IMR-90 (cell line): ENCODE measurements around the gene EPHB1. TPM values are rescaled to one million over a fixed set of nuclear protein-coding genes. Genes with fewer than 3 reads are reported as not detected.

ENCODE experiments used
- ATAC-seq: fragments of 200-7000 bp; cut with Tn5 transposase; 2 replicates; pipeline ENCODE4 v1.9.1; 2020; ENCODE audit warnings: low read depth, mild to moderate bottlenecking, moderate library complexity
- BruUV-seq: library from RNA; stranded (reverse); fragments of 400-500 nt; replicated peaks from 2 replicates; lab custom pipeline; 2021; lab: Mats Ljungman, UMichigan
- CTCF ChIA-PET: fragments of 300-600 bp; formaldehyde crosslinking; extraction: SDS; loops from one replicate; lab custom pipeline; 2021; ENCODE audit warnings: antibody characterized with exemption; lab: Yijun Ruan, JAX
- POLR2A ChIA-PET: fragments of 300-600 bp; sonication (Branson Sonifier 250); formaldehyde crosslinking; loops from one replicate; lab custom pipeline; 2022; ENCODE audit warnings: antibody characterized with exemption; ENCODE audit not compliant: unreplicated experiment; lab: Charles Lee
- DNase-seq: peaks from one replicate; pipeline ENCODE4 v3.0.0; 2013
- H2AFZ ChIP-seq: replicated peaks from 2 replicates; pipeline ENCODE3; 2013; ENCODE audit warnings: low read length, mild to moderate bottlenecking; ENCODE audit not compliant: poor library complexity
- H2AK5ac ChIP-seq: 2 replicates; pipeline ENCODE4 v1.6.1; 2013; ENCODE audit warnings: low read depth, low read length, inconsistent platforms
- H2AK9ac ChIP-seq: replicated peaks from 2 replicates; pipeline ENCODE3; 2013; ENCODE audit warnings: mild to moderate bottlenecking, low read depth, low read length, moderate library complexity; ENCODE audit not compliant: poor library complexity
- H2BK120ac ChIP-seq: 2 replicates; pipeline ENCODE4 v1.6.1; 2013; ENCODE audit warnings: low read depth, low read length, inconsistent platforms
- H2BK15ac ChIP-seq: 3 replicates; pipeline ENCODE4 v1.6.1; 2013; ENCODE audit warnings: low read depth, low read length, inconsistent platforms
- H2BK20ac ChIP-seq: 2 replicates; pipeline ENCODE4 v1.6.1; 2013; ENCODE audit warnings: low read depth, mild to moderate bottlenecking, inconsistent platforms, low read length, moderate library complexity
- H2BK5ac ChIP-seq: 2 replicates; pipeline ENCODE4 v1.6.1; 2013; ENCODE audit warnings: mild to moderate bottlenecking, low read depth, low read length, inconsistent platforms; ENCODE audit not compliant: poor library complexity, severe bottlenecking
- H3K14ac ChIP-seq: replicated peaks from 2 replicates; pipeline ENCODE4 v1.6.1; 2013; ENCODE audit warnings: low read depth, low read length, inconsistent platforms
- H3K18ac ChIP-seq: 2 replicates; pipeline ENCODE4 v1.6.1; 2013; ENCODE audit warnings: low read depth, low read length, control low read depth
- H3K23ac ChIP-seq: 2 replicates; pipeline ENCODE4 v1.6.1; 2013; ENCODE audit warnings: low read depth, low read length, inconsistent platforms
- H3K27ac ChIP-seq: 2 replicates; pipeline ENCODE4 v1.5.1; 2013; ENCODE audit warnings: mild to moderate bottlenecking, control low read depth, low read length; ENCODE audit not compliant: insufficient read depth
- H3K27me3 ChIP-seq: 2 replicates; pipeline ENCODE4 v1.6.1; 2013; ENCODE audit warnings: low read length; ENCODE audit not compliant: control insufficient read depth, insufficient read depth
- H3K36me3 ChIP-seq: 2 replicates; pipeline ENCODE4 v1.6.1; 2013; ENCODE audit warnings: low read length, mixed read lengths; ENCODE audit not compliant: control insufficient read depth, insufficient read depth
- H3K4ac ChIP-seq: 2 replicates; pipeline ENCODE4 v1.6.1; 2013; ENCODE audit warnings: low read depth, low read length, inconsistent platforms
- H3K4me1 ChIP-seq: 2 replicates; pipeline ENCODE4 v1.6.1; 2013; ENCODE audit warnings: low read length, mixed read lengths; ENCODE audit not compliant: control insufficient read depth, insufficient read depth
- H3K4me2 ChIP-seq: 2 replicates; pipeline ENCODE4 v1.6.1; 2013; ENCODE audit warnings: low read depth, mild to moderate bottlenecking, control low read depth, low read length, moderate library complexity
- H3K4me3 ChIP-seq: 2 replicates; pipeline ENCODE4 v1.5.1; 2013; ENCODE audit warnings: low read depth, mild to moderate bottlenecking, control low read depth, low read length, moderate library complexity; ENCODE audit not compliant: insufficient read depth
- H3K56ac ChIP-seq: 2 replicates; pipeline ENCODE4 v1.6.1; 2013; ENCODE audit warnings: low read length, inconsistent platforms; ENCODE audit not compliant: insufficient read depth; ENCODE audit errors: extremely low read depth
- H3K79me1 ChIP-seq, 2 experiments: 2 replicates each; pipeline ENCODE4 v1.6.1; 2013; ENCODE audit warnings: low read length in 2 of 2, inconsistent platforms in 1 of 2, low read depth in 1 of 2
- H3K9ac ChIP-seq: 2 replicates; pipeline ENCODE4 v1.6.1; 2013; ENCODE audit warnings: low read depth, low read length, control low read depth
- H3K9me1 ChIP-seq: 2 replicates; pipeline ENCODE4 v1.6.1; 2013; ENCODE audit warnings: low read length, inconsistent platforms; ENCODE audit not compliant: insufficient read depth
- H3K9me3 ChIP-seq: 2 replicates; pipeline ENCODE4 v1.6.1; 2013; ENCODE audit warnings: low read length; ENCODE audit not compliant: control insufficient read depth, insufficient read depth
- H4K20me1 ChIP-seq: 2 replicates; pipeline ENCODE4 v1.6.1; 2013; ENCODE audit warnings: low read length, inconsistent platforms; ENCODE audit not compliant: insufficient read depth
- H4K5ac ChIP-seq: 2 replicates; pipeline ENCODE4 v1.6.1; 2013; ENCODE audit warnings: mild to moderate bottlenecking, low read depth, low read length, control low read depth
- H4K8ac ChIP-seq, 2 experiments: 2 replicates each; pipeline ENCODE4 v1.6.1; 2013; ENCODE audit warnings: low read depth in 2 of 2, low read length in 2 of 2, control low read depth in 1 of 2, inconsistent platforms in 1 of 2
- H4K91ac ChIP-seq: 2 replicates; pipeline ENCODE4 v1.6.1; 2013; ENCODE audit warnings: low read depth, low read length, inconsistent platforms; ENCODE audit not compliant: insufficient read depth
- BHLHE40 ChIP-seq: fragments of 150-350 bp; IDR thresholded peaks from 2 replicates; pipeline ENCODE4 v1.6.1; 2016; ENCODE audit warnings: mild to moderate bottlenecking, low read depth, low read length
- CEBPB ChIP-seq: IDR thresholded peaks from 2 replicates; pipeline ENCODE4 v1.6.1; 2012; ENCODE audit warnings: low read depth, low read length, improper control_type of control experiment
- CHD1 ChIP-seq: IDR thresholded peaks from 2 replicates; pipeline ENCODE4 v1.6.1; 2012; ENCODE audit warnings: low read depth, low read length, improper control_type of control experiment
- FOS ChIP-seq: fragments of 150-350 bp; IDR thresholded peaks from 2 replicates; pipeline ENCODE4 v1.6.1; 2016; ENCODE audit warnings: low read depth, low read length
- MAFK ChIP-seq: IDR thresholded peaks from 2 replicates; pipeline ENCODE4 v1.6.1; 2012; ENCODE audit warnings: low read depth, low read length, improper control_type of control experiment
- MAZ ChIP-seq: IDR thresholded peaks from 2 replicates; pipeline ENCODE4 v1.6.1; 2012; ENCODE audit warnings: low read depth, mild to moderate bottlenecking, low read length, improper control_type of control experiment, moderate library complexity, borderline replicate concordance
- MXI1 ChIP-seq: IDR thresholded peaks from 2 replicates; pipeline ENCODE4 v1.6.1; 2012; ENCODE audit warnings: low read depth, mild to moderate bottlenecking, low read length, moderate library complexity, borderline replicate concordance
- NFE2L2 ChIP-seq: fragments of 150-350 bp; IDR thresholded peaks from 2 replicates; pipeline ENCODE4 v1.6.1; 2016; ENCODE audit warnings: low read depth, mild to moderate bottlenecking, low read length
- POLR2A ChIP-seq: IDR thresholded peaks from 2 replicates; pipeline ENCODE4 v1.6.1; 2012; ENCODE audit warnings: mild to moderate bottlenecking, low read depth, low read length
- RAD21 ChIP-seq: IDR thresholded peaks from 2 replicates; pipeline ENCODE4 v1.6.1; 2012; ENCODE audit warnings: low read length, improper control_type of control experiment
- RCOR1 ChIP-seq: IDR thresholded peaks from 2 replicates; pipeline ENCODE4 v1.6.1; 2012; ENCODE audit warnings: mild to moderate bottlenecking, low read length, improper control_type of control experiment; ENCODE audit not compliant: insufficient replicate concordance
- RFX5 ChIP-seq: IDR thresholded peaks from 2 replicates; pipeline ENCODE4 v1.8.0; 2012; ENCODE audit warnings: low read depth, mild to moderate bottlenecking, low read length, moderate library complexity
- SMC3 ChIP-seq: fragments of 150-350 bp; IDR thresholded peaks from 2 replicates; pipeline ENCODE4 v1.6.1; 2016; ENCODE audit warnings: low read depth, mild to moderate bottlenecking, antibody characterized with exemption, low read length, moderate library complexity
- WGBS, 2 experiments: methylation state at CpG; one replicate each; pipeline versions ENCODE4 v1.1.5 to v1.1.7; 2013; ENCODE audit warnings: missing lambda C conversion rate in 2 of 2; ENCODE audit not compliant: insufficient read length in 1 of 2; ENCODE audit errors: extremely low coverage in 2 of 2; 5-methylcytosine and 5-hydroxymethylcytosine counted together
- dilution Hi-C: fragments of 300-500 bp; cut with HindIII; formaldehyde crosslinking; loops from one replicate; pipeline ENCODE4 v1.14.3; 2018; ENCODE audit warnings: low sequenced_read_pairs; ENCODE audit not compliant: unreplicated experiment
- in situ Hi-C: fragments of 300-500 bp; cut with MboI; formaldehyde crosslinking; loops from 3 replicates; pipeline ENCODE4 v1.14.3; 2019; ENCODE audit warnings: low sequenced_read_pairs, inconsistent platforms, mixed read lengths
- intact Hi-C: fragments of 100-400 bp; cut with micrococcal nuclease; formaldehyde crosslinking; loops from 2 replicates; pipeline ENCODE4 v1.10.0; 2022
- polyA plus RNA-seq, 3 experiments: library from polyadenylated mRNA; depleted of rRNA; stranded (reverse); fragments of >200 nt; gene quantifications; 2 replicates each; pipeline ENCODE4 v1.2.3, GENCODE V29; 2012; ENCODE audit warnings: low replicate concordance in 1 of 3
- total RNA-seq: library from RNA; depleted of rRNA; stranded (reverse); fragments of >200 nt; gene quantifications from 2 replicates; pipeline ENCODE4 v1.2.3, GENCODE V29; 2012
- TF ChIP-seq, protein P1 (sequence below): fragments of 150-350 bp; IDR thresholded peaks from 2 replicates; pipeline ENCODE4 v1.6.1; 2017; ENCODE audit warnings: mild to moderate bottlenecking, antibody characterized with exemption, low read length, low read depth
- TF ChIP-seq, protein P2 (sequence below): fragments of 150-350 bp; IDR thresholded peaks from 2 replicates; pipeline ENCODE4 v1.6.1; 2016; ENCODE audit warnings: low read depth, mild to moderate bottlenecking, low read length, moderate library complexity, borderline replicate concordance
- TF ChIP-seq, protein P3 (sequence below): conservative IDR thresholded peaks from 2 replicates; pipeline ENCODE4 v1.5.1; 2012; ENCODE audit warnings: mild to moderate bottlenecking, low read depth, low read length, improper control_type of control experiment

The EPHB1 gene
- total and polyA plus RNA-seq, 2 of the 4 experiments (the other 2 are of a cell fraction) = 0.17 to 0.36 TPM

DNA sequence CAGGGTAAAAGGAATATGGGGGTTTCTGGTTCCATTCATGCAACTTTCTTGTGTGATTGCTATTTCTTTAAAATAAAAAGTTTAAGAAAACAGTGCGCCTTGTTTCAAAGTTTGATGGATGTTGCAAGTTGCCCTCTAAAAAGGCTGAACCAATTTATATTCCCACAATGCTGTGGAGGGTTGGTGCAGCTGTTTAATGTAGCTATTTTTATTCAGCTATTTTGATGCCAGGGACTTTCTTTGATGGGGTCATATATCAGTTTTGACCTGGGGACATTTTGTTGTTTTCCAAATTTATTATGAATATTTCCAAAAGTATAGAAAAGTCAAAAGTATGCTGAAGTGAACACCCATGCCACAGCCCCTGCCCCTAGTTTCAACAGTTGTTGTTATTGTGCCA, 20.5 kb downstream of the EPHB1 start:
- Histone ChIP-seq H3K14ac (no peak overlapping the region), H3K56ac (no peak overlapping the region), H3K36me3 (no peaks in the 10 kb centered on the region), H3K27ac (no peak overlapping the region), H2BK15ac (no peak overlapping the region), H2AK5ac (no peak overlapping the region), H2BK120ac (no peak overlapping the region), H4K91ac (no peak overlapping the region), H3K27me3 (no peaks in the 10 kb centered on the region; the same call in 1 of the 2 replicates), H3K9ac (no peak overlapping the region), H4K5ac (no peak overlapping the region), H3K4me1 (no peaks in the 10 kb centered on the region), H3K9me3 (no peaks in the 10 kb centered on the region), H3K4me2 (no peak overlapping the region), H3K79me1 (no peaks in the 10 kb centered on the region), H3K4ac (no peak overlapping the region), H2AK9ac (no peak overlapping the region), H2AFZ (no peak overlapping the region), H3K18ac (no peak overlapping the region), H3K23ac (no peak overlapping the region), H3K9me1 (no peaks in the 10 kb centered on the region), H2BK20ac (no peak overlapping the region), H3K4me3 (no peak overlapping the region), H4K20me1 (no peaks in the 10 kb centered on the region), H4K8ac (no peak overlapping the region), H2BK5ac (no peak overlapping the region)
- no TSS peak for BruUV-seq
- dilution Hi-C loops (no loop called here), intact Hi-C loops (no loop called here), in situ Hi-C loops (no loop called here)
- ChIA-PET CTCF (no interaction called here), POLR2A (no interaction called here)
- DNase-seq (no peak), ATAC-seq (no peak)
- TF ChIP-seq RAD21 (no peak), POLR2A (no peak), MXI1 (no peak), RCOR1 (no peak), NFE2L2 (no peak), SMC3 (no peak), RFX5 (no peak), CEBPB (no peak), MAZ (no peak), MAFK (no peak), FOS (no peak), BHLHE40 (no peak), CHD1 (no peak)
- TF ChIP-seq, protein P1, sequence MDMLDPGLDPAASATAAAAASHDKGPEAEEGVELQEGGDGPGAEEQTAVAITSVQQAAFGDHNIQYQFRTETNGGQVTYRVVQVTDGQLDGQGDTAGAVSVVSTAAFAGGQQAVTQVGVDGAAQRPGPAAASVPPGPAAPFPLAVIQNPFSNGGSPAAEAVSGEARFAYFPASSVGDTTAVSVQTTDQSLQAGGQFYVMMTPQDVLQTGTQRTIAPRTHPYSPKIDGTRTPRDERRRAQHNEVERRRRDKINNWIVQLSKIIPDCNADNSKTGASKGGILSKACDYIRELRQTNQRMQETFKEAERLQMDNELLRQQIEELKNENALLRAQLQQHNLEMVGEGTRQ = no peak
- TF ChIP-seq, protein P2, sequence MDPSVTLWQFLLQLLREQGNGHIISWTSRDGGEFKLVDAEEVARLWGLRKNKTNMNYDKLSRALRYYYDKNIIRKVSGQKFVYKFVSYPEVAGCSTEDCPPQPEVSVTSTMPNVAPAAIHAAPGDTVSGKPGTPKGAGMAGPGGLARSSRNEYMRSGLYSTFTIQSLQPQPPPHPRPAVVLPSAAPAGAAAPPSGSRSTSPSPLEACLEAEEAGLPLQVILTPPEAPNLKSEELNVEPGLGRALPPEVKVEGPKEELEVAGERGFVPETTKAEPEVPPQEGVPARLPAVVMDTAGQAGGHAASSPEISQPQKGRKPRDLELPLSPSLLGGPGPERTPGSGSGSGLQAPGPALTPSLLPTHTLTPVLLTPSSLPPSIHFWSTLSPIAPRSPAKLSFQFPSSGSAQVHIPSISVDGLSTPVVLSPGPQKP = no peak
- TF ChIP-seq, protein P3, sequence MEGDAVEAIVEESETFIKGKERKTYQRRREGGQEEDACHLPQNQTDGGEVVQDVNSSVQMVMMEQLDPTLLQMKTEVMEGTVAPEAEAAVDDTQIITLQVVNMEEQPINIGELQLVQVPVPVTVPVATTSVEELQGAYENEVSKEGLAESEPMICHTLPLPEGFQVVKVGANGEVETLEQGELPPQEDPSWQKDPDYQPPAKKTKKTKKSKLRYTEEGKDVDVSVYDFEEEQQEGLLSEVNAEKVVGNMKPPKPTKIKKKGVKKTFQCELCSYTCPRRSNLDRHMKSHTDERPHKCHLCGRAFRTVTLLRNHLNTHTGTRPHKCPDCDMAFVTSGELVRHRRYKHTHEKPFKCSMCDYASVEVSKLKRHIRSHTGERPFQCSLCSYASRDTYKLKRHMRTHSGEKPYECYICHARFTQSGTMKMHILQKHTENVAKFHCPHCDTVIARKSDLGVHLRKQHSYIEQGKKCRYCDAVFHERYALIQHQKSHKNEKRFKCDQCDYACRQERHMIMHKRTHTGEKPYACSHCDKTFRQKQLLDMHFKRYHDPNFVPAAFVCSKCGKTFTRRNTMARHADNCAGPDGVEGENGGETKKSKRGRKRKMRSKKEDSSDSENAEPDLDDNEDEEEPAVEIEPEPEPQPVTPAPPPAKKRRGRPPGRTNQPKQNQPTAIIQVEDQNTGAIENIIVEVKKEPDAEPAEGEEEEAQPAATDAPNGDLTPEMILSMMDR = no peak
- no CpG with 5 or more reads among the region's 1 CpG for WGBS, 2 experiments
